Stimulated activated CD8-positive, alpha-beta memory T cell treated with anti-CD3 and anti-CD28 coated beads, Interleukin-12 subunit alpha, Interleukin-12 subunit beta, amount 100 ng/mL, for 4 hours (primary cell): ENCODE measurements around the gene BRAT1.

Experiments used
- DNase-seq: peaks from one replicate; pipeline ENCODE4 v3.0.0-alpha.2; 2020; ENCODE audit warnings: low read depth

BRAT1 gene

DNA sequence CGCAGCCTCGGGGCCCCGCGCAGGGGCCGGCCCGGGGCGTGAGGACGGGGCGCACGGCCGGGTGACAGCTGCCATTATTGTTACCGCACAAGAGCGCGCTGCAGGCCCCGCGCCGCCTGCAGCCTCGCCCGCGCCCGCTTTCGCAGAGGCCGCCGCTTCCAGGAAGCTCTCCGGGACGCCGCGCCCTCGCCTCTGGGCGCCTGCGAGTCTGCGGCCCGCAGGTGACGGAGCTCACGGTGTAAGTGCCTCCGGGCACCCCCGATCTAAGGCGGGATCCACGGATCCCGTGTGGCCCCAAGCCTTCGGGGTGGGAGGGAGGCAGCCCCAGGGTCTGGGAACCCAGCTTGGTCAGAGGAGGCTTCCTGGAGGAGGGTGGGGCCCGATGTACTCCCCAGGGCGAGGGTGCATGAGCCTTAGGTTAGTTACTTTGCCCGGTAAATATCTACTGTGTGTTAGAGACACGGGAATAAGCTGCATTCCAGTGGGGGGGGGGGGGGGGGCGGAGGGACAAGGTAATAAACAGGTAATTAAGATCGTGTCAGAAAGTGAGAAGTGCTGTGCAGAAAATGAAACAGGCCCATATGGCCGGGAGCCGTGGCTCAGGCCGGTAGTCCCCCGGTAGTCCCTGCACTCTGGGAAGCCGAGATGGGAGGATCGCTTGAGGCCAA, 4.1 kb upstream of the BRAT1 start:
- no peak for DNase-seq

DNA sequence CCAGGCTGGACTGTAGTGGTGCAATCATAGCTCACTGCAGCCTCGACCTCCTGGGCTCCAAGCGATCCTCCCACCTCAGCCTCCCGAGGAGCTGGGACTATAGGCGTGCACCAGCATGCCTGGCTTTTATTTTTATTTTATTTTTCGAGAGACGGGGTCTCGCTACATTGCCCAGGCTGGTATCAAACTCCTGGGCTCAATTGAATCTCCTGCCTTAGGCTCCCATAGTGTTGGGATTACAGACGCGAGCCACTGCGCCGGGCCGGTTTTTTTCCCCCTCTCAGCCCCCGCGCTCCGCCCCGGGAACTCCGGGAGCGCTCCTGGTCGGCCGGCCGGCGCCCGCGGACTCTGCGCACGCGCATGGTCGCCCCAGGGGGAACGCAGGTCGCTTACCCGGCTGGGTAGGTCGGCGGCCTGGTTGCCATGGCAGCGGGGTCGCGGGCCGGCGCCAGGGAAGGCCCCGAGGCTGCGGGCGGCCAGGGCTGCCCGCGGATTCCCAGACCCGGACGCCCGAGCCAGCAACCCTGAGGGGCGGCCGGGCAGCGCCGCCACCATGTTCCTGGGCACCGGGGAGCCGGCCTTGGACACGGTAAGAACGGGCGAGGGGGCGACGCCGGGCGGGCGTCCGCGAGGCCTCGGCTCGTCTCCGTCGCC, 3.4 kb upstream of the BRAT1 start, which contains the start of gene IQCE:
Gene IQCE, plus strand, starts transcription at position 351 of the 654 bp plus-strand sequence. Its CDS starts 203 bp downstream, at position 554.
- peak; percentile 88 for DNase-seq

DNA sequence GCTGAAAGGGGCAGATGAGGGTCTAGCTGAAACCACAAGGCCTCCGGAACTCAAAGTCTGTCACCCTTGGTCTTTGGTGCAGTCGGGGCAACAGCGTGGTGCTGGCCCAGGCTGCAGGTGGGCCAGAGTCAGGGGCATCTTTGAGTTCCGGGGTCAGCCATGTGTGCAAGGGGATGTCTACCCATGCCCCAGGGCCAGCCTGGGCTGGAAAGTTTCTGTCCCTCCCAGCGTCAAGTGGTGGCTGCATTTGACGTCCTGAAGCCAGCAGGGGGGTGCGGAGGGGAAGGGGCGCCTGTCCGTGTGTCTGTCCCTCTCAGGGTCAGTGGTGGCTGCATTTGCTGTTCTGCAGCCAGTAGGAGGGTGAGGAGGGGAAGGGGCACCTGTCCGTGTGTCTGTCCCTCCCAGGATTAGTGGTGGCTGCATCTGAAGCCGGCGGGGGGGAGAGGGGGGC, 638 bp downstream of the BRAT1 start:
- no peak for DNase-seq

DNA sequence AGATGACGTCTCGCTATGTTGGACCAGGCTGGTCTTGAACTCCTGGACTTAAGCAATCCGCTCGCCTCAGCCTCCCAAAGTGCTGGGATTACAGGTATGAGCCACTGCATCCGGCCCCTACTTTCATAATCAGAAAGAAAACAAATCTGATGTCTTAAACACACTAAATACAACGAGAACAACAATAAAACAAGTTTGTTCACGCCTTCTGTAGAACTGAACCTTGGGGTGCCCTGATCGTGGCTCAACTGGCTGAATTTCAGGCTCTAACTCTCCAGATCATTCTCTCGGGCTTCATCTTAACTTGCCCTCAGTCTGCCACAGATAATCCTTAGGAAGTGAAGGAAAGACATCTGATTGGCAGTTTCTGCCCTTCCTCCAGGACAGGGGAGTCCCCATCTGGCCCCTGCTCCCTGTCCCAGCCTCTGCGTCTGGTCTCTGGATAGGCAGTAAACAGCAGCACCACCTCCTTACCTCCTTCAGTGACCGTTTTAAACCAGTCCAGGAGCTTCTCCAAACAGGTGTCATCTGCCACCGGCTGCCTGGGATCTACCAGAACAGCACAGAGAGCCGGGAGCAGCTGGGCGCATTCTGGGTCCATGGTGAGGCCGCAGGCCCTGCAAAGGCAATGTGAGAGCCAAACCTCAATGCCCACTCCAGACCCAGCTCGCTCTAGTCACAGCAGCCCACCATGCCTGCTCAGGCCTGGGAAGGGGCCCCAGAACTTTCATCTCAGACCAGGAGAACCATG, 1.3 kb downstream of the BRAT1 start:
- no peak for DNase-seq

DNA sequence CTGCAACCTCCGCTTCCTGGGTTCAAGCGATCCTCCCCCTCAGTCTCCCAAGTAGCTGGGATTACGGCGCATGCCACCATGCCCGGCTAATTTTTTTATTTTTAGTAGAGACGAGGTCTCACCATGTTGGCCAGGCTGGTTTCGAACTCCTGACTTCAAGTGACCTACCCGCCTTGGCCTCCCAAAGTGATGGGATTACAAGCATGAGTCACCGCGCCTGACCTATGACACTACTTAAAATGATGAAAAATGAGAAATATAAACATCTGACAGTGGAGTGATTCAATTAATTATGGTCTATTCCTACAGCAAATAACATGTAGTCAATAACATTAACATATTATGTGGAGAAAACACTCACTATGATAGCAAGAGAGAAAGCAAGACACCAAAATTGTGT, 2.2 kb downstream of the BRAT1 start:
- DNase-seq = no peak

DNA sequence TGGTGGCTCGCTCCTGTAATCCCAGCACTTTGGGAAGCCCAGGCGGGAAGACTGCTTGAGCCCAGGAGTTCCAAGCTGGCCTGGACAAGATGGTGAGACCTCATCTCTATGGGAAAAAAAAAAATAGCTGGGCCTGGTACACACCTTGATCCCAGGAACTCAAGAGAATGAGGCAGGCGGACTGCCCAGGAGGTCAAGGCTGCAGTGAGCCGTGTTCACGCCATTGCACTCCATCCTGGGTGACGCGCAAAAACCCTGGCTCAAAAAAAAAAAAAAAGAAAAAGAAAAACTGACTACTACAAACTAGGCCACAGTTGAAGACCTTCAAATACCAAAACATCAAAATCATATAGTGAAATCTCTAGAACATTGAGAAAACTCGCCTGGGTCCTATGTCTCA, 3.9 kb downstream of the BRAT1 start:
- DNase-seq = no peak

DNA sequence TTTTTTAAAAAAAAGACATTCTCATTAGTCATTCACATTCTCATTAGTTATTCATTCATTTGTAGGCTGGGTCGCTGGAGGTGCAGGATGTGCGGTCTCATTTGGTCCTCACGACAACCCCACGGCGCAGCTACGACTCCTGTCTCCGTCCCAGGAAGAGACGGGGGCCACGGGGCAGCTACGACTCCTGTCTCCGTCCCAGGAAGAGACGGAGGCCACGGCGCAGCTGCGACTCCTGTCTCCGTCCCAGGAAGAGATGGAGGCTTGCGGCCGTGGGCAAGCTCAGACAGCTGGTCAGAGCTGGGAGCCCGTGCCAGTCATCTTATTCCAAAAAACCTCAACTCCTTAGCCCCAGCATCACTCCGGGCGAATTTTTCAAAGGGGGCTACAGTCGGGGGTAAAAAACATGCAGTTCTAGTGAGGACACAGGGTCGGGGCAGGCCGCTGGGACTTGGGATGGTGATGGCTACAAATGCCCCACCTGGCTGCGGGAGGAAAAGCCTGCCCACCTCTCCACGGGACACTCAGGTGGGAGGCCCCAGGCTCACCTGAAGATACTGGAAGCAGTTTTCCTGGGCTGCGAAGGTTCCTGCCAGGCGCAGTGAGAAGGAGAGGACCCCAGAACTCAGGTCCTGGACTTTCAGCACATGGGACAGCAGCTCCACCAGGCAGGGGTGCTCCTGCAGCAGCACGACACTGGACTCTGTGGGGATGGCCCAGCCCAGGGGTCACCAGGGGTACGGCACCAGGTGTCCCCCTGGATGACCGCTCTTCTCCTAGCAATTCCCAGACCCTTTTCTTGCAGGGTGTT, 8.3 kb downstream of the BRAT1 start:
- DNase-seq = no peak

DNA sequence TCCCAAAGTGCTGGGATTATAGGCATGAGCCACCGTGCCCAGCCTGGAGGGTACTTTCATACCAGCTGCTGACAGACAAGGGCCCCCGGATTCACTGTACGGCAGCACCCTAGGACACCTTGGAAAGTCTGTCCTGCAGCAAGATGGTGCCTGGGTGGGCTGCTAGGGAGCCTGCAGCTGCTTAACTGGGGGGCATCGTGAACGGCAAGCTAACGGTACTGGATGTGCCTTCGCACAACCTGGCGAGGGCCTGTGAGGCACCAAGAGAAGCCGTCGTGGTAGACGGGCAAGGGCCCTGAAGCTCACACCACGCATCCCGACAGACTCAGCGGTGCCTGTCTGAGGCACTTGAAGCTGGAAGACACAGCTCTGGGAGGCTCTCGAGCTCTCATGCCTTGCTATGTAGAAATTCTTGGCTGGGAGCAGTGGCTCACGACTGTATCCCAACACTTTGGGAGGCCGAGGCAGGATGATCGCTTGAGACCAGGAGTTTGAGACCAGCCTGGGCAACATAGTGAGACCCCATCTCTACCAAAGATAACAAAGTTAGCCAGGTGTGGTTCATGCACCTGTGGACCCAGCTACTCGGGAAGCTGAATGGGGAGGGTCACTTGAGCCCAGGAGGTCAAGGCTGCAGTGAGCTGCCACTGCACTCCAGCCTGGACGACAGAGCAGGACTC, 9.4 kb downstream of the BRAT1 start:
- no peak for DNase-seq

DNA sequence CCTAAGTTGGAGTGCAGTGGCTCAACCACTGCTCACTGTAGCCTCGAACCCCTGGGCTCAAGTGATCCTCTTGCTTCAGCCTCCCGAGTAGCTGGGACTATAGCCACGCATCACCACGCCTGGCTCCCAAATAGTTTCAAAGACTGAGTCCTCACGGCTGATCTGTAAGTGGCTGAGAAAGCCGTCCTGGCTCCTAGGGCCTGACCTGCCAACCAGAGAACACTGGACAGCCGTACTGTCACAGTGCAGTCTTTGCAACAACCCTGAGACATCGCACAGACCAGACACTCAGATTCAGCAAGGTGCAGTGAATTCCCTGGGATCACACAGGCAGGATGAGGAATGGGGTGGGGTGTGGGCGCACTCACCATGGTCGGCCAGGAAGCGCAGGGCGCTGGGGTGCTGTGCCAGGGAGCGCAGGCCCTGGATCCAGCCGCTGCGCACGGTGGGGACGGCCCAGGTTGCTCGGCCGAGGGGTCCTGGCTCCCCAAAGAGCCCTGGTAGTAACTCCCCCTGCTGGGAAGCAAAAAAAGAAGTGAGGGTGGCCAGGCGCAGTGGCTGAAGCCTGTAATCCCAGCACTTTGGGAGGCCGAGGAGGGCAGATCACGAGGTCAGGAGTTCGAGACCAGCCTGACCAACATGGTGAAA, 10.7 kb downstream of the BRAT1 start:
- DNase-seq = no peak

DNA sequence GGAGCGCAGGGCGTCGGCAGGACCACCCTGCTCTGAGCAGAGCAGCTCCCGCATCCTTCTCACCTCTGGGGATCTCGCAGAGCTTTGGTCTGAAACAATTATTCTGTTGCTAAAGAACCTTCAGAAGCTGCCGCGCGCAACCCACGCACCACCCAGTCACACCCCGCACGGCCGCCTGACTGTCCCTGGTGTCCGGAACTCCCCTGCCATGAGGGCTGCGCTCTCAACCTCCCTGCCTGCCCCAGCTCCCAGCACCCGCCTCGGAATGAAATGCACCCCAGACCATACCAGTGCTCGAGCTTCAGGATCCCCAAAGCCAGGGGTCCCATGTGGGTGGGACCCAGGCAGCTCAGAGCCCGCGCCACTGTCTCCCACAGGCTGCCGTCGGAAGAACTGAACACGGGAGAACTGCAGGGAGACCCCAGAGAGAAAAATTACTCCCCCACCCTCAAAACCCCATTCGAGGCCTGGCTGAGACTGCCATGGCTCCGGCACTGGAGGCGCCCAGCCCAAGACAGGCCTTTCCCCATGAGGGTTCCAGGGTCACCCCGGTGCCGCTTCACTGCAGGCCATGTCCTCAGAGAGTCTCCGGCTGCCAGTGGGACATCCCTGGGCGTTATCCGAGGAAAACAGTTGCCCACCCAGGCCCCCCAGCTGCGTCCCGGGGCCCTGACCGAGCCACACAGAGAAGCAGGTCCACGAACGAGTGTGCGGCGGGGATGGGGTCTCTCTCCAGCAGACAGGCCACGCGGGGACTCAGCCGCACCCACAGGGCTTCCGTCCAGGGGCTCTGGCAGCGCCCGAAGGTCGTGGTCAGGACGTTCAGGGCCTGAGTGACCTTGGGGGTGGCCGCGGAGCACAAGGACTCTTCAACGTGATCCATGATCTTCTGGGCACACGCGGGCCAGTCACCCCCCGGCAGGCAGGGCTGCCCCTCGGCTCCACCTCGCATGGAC, 12.1 kb downstream of the BRAT1 start:
- DNase-seq = no peak

DNA sequence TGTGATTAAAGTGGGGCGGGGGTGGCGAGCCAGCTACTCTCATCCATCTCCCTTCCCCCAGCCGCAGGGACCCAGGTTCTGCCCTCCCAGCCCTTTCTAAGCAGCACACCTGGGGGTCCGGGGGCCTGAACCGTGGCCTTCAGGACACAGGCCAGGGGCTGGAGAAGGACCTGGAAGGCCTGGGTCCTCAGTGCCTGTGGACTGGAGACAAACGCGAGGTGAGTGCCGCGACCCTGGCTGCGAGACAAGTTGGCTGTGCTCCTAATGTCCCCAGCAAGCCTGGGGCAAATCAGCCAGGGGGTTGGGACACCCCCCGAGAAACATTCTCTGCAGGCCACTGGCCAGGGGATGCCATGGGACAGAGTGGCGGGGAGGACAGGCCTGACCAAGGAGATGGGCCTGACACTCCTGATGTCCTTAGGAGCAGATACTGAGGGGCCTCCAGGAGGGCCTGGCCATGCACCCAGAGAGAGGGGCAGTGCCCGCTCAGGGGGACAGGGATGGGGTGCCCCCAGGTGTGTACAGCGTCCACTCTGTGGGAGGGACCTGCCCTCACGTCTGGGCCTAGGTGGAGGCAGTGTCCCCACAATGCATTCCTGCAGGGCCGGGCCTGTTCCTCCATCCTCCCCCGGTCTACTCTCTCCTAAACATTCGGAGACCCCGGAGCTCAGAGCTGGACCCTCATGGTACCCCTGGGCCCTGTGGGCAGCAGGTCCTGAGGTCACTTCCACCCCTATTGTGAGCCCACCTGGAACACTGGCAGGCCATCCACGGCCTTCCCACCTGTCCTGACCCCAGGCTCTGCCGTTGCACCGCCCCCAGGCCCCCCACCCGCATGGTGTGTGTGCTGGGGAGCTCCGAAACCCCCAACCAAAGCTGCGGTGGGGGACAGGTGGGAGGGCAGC, 13.1 kb downstream of the BRAT1 start:
- DNase-seq = no peak

DNA sequence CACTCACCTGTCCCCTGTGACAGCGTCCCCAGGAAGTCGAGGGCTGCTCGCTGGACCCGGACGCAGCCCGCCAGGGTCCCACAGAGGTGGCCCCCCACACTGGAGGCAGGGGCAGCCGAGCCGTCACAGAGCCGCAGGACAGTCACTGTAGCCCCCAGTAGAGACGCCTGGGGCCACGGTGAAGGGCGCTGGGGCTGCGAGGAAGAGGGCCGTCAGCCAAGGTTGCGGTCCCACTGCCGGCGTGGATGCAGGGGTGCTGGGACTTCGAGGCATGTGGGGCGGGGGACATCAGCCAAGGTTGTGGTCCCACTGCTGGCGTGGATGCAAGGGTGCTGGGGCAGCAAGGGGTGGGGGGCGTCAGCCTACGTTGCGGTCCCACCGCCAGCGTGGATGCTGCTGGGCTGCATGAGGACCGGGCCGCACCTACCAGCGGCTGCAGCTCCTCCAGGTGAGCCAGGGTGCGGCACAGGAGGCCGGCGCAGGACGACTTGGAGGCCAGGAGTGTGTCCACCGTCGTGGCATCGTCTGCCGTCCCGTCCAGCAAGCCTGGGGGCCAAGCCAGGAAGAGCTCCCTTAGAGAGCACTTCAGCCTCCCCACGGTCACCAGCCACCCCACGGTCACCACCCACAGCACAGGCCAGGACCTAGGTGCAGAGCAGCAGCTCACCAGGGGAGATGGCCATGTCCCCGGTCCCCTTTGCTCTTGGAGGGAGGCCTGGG, 13.9 kb downstream of the BRAT1 start:
- DNase-seq = no peak

DNA sequence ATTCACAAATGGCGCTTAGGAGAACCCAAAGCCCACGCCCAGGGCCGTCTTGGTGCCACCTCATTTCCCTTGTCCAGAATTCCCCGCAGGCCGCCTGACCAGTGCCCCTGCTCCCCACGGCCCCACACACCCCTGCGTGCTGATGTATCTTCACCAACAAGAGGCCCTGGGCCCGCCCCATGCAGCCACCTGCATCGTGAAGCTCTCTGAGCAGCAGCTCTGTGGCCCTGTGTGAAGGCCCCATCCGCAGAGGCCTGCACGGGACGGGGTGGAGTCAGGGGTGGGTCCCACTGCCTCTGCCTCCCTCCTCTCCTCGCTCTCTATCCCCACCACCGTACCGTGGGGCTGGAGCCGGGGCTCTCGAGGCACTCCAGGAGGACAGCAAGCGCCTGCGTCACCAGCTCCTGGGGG, 14.7 kb downstream of the BRAT1 start:
- no peak for DNase-seq

DNA sequence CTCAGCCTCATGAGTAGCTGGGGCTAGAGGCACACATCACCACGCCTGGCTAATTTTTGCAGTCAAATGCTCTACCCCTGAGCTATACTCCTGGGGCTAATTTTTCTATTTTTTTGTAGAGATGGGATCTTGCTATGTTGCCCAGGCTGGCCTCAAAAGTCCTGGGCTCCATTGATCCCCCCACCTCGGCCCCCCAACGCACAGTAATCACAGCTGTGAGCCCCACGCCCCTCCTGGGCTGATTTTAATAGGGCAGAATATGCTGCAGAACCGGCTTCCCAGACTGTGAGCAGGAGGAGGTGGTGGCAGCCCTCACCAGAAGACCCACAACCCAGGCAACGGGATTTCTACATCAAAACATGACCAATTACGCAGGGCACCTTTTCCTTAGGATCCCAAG, 15.2 kb downstream of the BRAT1 start:
- DNase-seq = no peak

DNA sequence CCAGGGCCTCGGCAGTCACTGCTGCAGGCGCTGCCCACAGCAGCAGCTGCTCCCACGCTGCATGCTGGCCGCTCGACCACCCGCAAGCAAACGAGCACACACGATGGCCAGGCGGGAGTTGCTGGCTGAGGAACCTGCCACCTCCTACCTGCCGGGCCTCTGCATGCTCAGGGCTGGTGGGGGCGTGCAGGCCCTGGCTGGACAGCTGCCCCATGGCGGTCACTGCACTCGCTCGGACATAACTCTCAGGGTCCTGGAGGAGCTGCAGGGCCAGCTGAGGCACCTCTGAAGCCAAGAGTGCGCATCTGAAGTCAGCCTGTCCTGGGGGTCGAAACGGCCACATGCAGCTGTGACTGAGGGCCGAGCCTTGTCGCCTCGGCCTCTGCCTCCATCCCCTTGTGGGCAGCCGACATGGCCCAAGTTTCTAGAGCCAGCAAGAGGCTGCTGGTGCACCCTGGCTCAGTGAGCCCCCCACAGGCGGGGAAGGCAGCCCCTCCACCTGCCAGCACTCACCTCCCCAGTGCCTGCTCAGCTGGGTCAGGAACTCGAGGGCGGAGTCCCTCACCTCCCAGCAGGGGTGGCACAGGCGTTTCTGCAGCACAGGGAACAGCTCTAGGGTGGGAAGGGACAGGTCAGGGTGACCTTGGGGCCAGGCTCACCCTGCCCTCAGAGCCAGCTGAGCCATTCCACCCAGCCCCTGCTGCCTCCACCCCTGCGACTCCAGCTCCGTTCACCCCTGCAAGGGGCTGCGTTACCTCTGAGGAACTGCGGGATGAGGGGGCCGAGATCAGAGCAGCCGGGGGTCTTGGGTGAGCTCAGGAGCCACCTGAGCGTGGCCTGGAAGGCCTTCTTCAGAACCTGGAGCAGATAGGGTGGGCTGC, 16.1 kb downstream of the BRAT1 start:
- DNase-seq = no peak

DNA sequence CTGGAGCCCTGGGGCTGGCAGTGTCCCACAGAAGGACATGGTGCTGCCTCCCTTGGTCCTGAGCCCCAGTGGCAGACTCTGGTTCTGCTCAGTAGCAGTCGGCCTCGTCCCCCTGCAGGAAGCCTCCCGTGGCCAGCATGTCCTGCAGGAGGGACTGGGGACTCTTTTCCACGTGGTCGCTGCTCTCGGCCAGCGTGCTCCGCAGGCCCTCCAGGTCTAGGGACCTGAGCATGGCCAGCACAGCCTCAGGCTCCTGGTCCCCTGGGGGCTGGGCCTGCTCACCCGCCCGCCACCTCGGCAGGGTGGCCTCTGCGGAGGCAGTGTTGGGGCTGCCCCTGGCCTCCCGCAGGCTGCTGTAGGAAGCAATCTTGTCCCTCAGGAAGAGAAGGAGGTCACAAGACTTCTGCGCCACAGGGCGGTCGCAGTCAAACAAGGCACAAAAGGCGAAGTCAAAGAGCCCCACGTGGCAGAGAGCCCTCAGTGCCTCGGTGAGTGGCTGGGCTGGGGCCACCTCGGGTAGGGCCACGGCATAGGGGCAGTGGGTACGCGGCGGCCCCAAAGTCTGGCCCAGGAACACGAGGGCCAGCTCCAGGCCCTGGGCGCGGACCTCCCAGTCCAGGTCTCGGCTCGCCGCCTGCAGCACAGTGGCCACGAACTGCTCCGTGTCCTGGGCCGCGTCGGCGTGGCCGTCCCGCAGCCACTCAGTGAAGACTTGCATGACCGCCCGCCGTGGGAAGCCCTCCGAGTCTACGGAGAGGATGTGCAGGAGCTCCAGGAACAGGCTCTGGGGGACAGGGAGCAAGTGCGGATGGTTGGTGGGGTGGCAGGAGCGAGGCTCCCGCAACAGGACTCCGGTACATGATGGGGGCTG, 17.1 kb downstream of the BRAT1 start:
- no peak for DNase-seq
